Measurements from ENCODE around the gene PRDM8.

GRCh38 chr4:80165855-80166254 is 31.4 kb upstream of the PRDM8 start:
- TF ChIP-seq POLR2A (IDR thresholded peaks at IDR 0.05; ENCODE audit: low read depth, low read length) (no peak), POLR2AphosphoS5 (IDR thresholded peaks at IDR 0.05; ENCODE audit: low read depth, low read length) (no peak), TAF1 (IDR thresholded peaks at IDR 0.05; ENCODE audit: low read depth, low read length) (no peak), POU2F2 (IDR thresholded peaks at IDR 0.05; ENCODE audit: low read depth, low read length) (no peak), PAX5 (IDR thresholded peaks at IDR 0.05; ENCODE audit: insufficient read depth, low read length, severe bottlenecking) (no peak), SPI1 (IDR thresholded peaks at IDR 0.05; ENCODE audit: low read depth, low read length) (no peak)
